Small intestine (tissue), 7 donors: ENCODE data around the gene PPP1R26. TPM values are rescaled to one million over a fixed set of nuclear protein-coding genes. Genes with fewer than 3 reads are reported as not detected.
A peak's percentile ranks its signal among the peaks of the same experiment; 100 is the strongest.

Experiments
- DNase-seq, 2 donors: peaks; one replicate each; pipeline versions ENCODE4 v3.0.0 to v3.0.0-alpha.2; 2013
- FAIRE-seq: peaks from 2 replicates; lab custom pipeline; 2012; peaks lifted over from hg19 to GRCh38; lab: Jason Lieb, UNC
- H3K27ac ChIP-seq, 3 donors: one replicate each; pipeline ENCODE4 v1.5.1; 2013; ENCODE audit warnings: low read length in 2 of 3, mild to moderate bottlenecking in 2 of 3, control low read depth in 1 of 3, inconsistent platforms in 1 of 3, low read depth in 1 of 3, moderate library complexity in 1 of 3
- H3K27me3 ChIP-seq, 3 donors: one replicate each; pipeline ENCODE4 v1.6.1; 2013; ENCODE audit warnings: low read length in 3 of 3, inconsistent platforms in 1 of 3; ENCODE audit not compliant: control insufficient read depth in 3 of 3, insufficient read depth in 3 of 3
- H3K36me3 ChIP-seq, 3 donors: one replicate each; pipeline ENCODE4 v1.6.1; 2013; ENCODE audit warnings: low read length in 3 of 3, inconsistent platforms in 1 of 3, low read depth in 1 of 3, mild to moderate bottlenecking in 1 of 3, moderate library complexity in 1 of 3; ENCODE audit not compliant: control insufficient read depth in 3 of 3, insufficient read depth in 2 of 3
- H3K4me1 ChIP-seq, 3 donors: one replicate each; pipeline ENCODE4 v1.6.1; 2013; ENCODE audit warnings: low read length in 2 of 3, inconsistent platforms in 1 of 3, low read depth in 1 of 3, mild to moderate bottlenecking in 1 of 3, moderate library complexity in 1 of 3; ENCODE audit not compliant: control insufficient read depth in 3 of 3, insufficient read depth in 2 of 3
- H3K4me3 ChIP-seq, 3 donors: one replicate each; pipeline ENCODE4 v1.5.1; 2013; ENCODE audit warnings: low read length in 3 of 3, control low read depth in 1 of 3, inconsistent platforms in 1 of 3, low read depth in 1 of 3, mild to moderate bottlenecking in 1 of 3, moderate library complexity in 1 of 3
- H3K9me3 ChIP-seq, 2 donors: one replicate each; pipeline ENCODE4 v1.6.1; 2013; ENCODE audit warnings: low read depth in 1 of 2, low read length in 1 of 2; ENCODE audit not compliant: control insufficient read depth in 2 of 2, insufficient read depth in 1 of 2
- WGBS, 3 donors: extraction: QIAGEN DNeasy Blood & Tissue Kit; methylation state at CpG; one replicate each; pipeline ENCODE4 v1.1.7; 2013; 5-methylcytosine and 5-hydroxymethylcytosine counted together
- polyA plus RNA-seq, 4 donors: library from polyadenylated mRNA; stranded (reverse) in 3 of 4; unstranded in 1 of 4; fragments of 200-250 nt in 3 of 4; fragments of 120-200 nt in 1 of 4; gene quantifications; one replicate each; pipeline versions ENCODE4 v1.2.1 to v1.2.3, GENCODE V29; 2013
- donor health status: healthy with polysubstance abuse.
- donor health status: control.
- donor health status: control.
- donor health status: Bipolar disorder and iron deficiency.
- donor health status: healthy.

The PPP1R26 gene
- polyA plus RNA-seq, 4 donors = 6.5 to 16.6 (median 10.0) TPM

DNA sequence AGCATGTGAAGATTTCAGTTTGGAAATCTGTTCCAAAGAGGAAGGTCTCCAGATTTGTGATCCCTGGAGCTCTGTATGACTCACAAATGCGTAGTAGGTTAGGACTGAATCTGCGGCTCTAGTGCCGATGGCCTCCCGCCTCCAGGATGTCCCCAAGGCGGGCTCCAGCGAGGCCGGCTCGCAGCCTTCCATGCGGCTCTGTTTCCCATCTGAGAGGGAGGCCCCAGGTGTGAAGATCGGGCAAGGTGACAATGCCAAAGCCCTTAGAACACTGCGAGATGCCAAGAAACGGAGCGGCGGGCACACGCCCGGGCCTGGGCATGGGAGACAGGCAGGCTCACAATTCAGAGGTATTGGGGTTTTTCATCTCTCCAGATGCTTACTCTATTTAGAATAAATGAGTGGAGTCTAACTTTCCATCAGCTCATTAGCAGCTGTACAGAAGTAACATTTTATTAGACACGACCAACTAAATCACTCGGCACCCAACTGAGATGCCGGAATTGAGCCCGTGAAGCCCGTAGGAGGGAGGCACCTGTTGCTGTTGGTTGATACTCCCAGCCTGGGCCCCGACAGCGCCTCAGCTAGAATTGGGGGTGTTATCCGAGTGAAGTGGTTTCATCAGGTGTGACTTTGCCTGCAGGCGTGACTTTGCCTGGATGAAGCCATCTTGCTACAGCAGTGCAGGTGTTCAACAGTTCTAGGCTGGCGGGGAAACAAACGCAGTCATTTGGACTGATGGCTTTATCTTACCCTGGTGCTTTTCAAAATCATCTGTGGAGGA lies 13.5 kb downstream of the PPP1R26 start:
- Histone ChIP-seq H3K27ac (no peak overlapping the region), H3K4me1 (peaks cover 0 to 3% (median 0%) of the 10 kb centered on the region in 3 donors), H3K4me3 (no peak overlapping the region), H3K36me3 (peaks cover 0 to 16% (median 0%) of the 10 kb centered on the region in 3 donors), H3K9me3 (no peaks in the 10 kb centered on the region), H3K27me3 (no peaks in the 10 kb centered on the region)
- DNase-seq (no peak), FAIRE-seq (no peak)
- WGBS, 3 donors = 88 to 93% (median 93%) methylated on average over 27 of the region's 27 CpGs

DNA sequence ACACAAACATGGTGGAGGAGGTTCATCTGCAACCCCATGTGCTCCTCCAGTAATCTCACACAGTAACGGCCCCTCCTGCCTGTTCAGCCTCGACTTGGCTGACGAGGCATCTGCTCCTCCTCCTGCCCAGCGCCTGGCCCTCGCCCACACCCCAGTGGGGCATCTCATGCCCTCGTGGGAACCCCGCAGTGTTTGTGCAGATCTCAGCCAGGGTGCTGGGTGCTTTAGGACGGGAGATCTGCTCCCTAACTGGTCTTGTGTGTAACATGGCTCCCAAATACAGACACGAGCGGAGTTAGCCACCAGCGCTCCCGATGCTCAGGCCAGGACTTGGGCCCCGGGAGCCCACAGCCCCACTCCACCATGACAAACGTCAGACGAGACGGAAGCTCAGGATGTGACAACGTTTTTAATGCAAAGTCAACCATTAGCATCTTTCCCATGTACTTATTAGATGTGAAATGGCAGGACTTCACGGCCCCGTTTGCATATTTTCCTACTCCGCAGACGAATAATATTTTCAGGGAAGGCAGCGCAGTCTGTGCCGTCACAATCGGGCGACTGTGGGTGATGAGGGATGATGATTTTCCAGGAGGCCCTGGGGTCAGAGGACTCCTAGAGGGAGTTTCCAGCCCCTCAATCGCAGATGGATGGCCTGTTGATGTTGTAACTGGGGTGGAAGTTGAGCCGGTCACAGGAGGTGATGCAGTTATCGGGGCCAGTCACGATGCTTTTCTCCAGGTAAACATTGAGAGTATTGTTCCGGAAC lies 15.4 kb downstream of the PPP1R26 start:
- Histone ChIP-seq H3K36me3 (peaks cover 0 to 6% (median 0%) of the 10 kb centered on the region in 3 donors), H3K4me1 (peaks cover 0 to 3% (median 0%) of the 10 kb centered on the region in 3 donors), H3K27ac (no peak overlapping the region), H3K4me3 (no peak overlapping the region), H3K27me3 (no peaks in the 10 kb centered on the region), H3K9me3 (no peaks in the 10 kb centered on the region)
- WGBS, 3 donors = 80 to 85% (median 81%) methylated on average over 30 of the region's 30 CpGs
- DNase-seq (no peak), FAIRE-seq (no peak)

DNA sequence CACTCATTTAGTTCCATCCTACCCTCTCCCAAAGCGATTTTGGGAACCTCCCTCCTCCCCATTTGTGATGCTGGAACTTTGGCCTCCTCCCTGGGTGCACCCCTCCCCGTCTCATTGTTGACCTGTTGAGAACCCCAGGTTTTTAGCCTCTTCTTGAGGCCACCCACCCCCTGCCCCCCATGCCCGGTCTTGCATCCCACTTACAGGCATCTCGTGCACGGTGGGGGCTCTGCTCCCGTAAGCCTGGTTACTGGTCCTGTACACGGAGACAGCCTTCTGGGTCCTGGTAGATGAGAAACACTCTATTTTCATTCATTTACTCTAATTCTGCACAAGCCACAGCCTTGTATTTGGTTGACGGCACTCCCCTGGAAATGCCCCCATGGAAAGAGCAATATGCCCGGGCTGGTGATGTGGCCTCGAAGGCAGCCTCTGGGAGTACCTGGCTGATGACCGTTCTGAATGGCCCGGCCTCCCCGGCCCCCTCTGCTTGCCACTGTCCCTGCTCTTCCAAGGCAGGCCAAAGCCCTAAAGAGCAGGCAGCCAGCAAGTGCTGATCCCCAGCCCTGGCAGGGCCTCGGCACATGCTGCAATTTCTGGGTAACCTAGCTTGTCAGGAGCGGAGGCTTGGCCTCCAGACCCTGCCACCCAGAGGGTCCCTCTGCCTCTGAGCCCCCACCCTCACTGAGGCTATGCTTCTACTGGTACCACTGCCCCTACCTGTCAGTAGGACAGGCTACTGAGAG lies 19.0 kb downstream of the PPP1R26 start:
- Histone ChIP-seq H3K4me3 (no peak overlapping the region), H3K4me1 (peaks cover 0 to 7% (median 5%) of the 10 kb centered on the region in 3 donors), H3K36me3 (peaks cover 0 to 21% (median 6%) of the 10 kb centered on the region in 3 donors), H3K27ac (no peak overlapping the region), H3K27me3 (no peaks in the 10 kb centered on the region), H3K9me3 (no peaks in the 10 kb centered on the region)
- DNase-seq = no peak
- no peak for FAIRE-seq
- 82 to 86% (median 84%) methylated on average over 15 of the region's 15 CpGs for WGBS, 3 donors

DNA sequence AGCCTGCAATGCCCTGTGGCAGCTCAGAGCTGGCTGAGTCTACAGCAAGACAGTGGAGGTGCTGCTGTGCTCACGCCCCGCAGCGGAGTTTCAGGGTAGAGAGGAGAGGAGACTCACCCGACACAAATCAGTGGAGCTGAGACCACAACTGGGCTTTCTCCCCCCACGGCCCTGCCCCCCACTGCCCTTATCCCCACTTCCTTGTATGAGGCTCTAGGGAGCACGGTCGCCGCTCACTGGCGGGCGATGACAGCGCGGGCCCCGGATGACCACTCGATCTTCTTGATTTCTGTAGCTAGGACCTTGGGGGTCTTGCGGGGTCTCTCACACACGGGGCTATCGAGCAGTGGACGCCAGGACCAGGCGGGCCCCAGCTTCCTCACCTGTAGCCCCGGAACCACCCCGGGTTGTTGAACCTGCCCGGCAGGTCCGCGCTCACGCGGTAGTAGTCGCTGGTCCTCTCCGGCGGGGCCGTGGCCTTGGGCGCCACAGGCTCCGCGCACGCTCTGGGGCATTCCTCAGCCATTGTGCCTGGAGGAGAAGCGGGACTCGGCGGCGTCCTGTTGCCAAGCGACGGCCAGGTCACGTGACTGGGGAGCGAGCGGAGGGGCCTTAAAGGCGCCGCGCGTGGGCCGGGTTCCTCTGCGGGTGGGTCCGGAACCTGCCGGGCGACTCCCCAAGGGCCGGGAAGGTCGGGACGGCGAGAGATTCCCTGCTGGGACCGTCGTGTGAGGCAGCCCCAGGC lies 19.9 kb downstream of the PPP1R26 start:
- Histone ChIP-seq H3K27me3 (no peaks in the 10 kb centered on the region), H3K9me3 (no peaks in the 10 kb centered on the region), H3K36me3 (peaks cover 0 to 30% (median 6%) of the 10 kb centered on the region in 3 donors), H3K4me3 (peak overlapping the region; percentile 65 to 92 (median 83)), H3K27ac (peak overlapping the region; percentile 5 to 63 (median 9)), H3K4me1 (peaks cover 0 to 7% (median 5%) of the 10 kb centered on the region in 3 donors)
- FAIRE-seq = no peak
- WGBS, 3 donors = 0 to 1% (median 1%) methylated on average over 46 to 58 of the region's 58 CpGs
- peak; percentile 90 to 91 for DNase-seq

DNA sequence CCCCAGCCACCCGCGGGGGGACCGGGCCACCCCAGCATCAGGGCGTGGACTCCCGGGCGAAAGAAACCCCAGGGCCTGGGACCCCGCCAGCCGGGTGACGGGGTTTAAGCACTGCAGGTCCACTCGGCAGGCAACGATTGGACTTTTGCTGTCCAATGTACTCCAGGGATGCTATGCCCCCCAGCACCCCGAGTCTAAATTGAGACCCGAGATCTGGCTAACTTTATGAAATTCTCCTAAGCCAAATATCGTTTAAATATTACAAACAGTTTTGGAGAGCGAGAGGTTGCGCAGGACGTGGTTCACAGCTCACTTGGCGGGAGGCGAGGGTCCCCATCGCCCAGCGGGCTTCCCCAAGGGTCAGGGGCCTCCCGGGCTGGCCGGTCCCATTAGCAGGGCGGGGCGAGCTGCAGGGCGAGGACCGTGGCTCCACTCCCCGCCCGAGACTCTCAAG lies 20.5 kb downstream of the PPP1R26 start:
- 0% methylated on average over 27 to 29 of the region's 29 CpGs for WGBS, 3 donors
- peak overlapping the region; percentile 65 to 92 (median 83) for H3K4me3 ChIP-seq
- H3K36me3 ChIP-seq = peaks cover 0 to 36% (median 6%) of the 10 kb centered on the region in 3 donors
- peak overlapping the region; percentile 9 to 63 (median 47) for H3K27ac ChIP-seq
- FAIRE-seq (no peak), DNase-seq (no peak)
- H3K4me1 ChIP-seq = peaks cover 0 to 7% (median 5%) of the 10 kb centered on the region in 3 donors
- no peaks in the 10 kb centered on the region for H3K27me3 ChIP-seq
- no peaks in the 10 kb centered on the region for H3K9me3 ChIP-seq

DNA sequence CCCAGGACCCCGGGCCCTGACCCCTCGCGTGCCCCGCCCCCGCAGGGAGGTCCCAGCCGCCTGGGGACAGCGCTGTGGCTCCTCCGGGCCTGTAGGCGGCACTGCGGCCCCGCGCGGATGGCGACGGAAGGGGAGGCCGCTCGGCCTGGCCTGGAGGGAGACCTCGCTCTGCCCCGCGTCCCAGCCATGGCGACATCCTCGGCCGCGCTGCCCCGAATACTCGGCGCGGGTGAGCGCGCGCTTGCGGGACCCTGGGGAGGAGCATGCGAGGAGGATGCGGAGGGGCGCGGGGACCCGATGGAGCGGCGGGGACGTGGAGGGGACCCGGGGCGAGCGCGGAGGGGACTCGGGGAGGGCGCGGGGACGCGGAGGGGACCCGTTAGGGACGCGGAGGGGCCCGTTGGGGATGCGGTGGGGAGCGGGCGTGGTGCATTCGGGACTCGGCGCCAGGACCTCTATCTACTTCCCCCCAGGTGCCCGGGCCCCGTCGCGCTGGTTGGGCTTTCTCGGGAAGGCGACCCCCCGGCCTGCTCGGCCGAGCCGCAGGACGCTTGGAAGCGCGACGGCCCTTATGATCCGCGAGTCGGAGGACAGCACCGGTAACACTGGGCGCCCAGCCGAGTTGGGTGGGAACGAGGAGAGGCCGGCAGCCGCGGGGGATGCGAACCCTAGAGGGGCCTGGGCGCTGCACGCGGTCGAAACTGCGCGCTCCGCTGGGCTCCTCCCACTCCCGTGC lies 21.1 kb downstream of the PPP1R26 start, which contains the start of gene MRPS2:
MRPS2 (plus strand) TSS at position 158 of the 736 bp plus-strand sequence; CDS start at position 187, 29 bp downstream.
- H3K9me3 ChIP-seq = no peaks in the 10 kb centered on the region
- H3K27ac ChIP-seq = peak within 1 kb of the TSS; percentile 39 to 69 (median 47)
- H3K4me1 ChIP-seq = peaks cover 0 to 7% (median 5%) of the 10 kb centered on the region in 3 donors
- DNase-seq (peak; percentile 85 to 93), FAIRE-seq (no peak)
- 1% methylated on average over 43 to 92 of the region's 92 CpGs for WGBS, 3 donors
- H3K4me3 ChIP-seq = peak within 1 kb of the TSS; percentile 83 to 92 (median 84)
- no peaks in the 10 kb centered on the region for H3K27me3 ChIP-seq
- H3K36me3 ChIP-seq = peaks cover 0 to 40% (median 6%) of the 10 kb centered on the region in 3 donors
